Activated naive CD4-positive, alpha-beta T cell treated with anti-CD3 and anti-CD28 coated beads for 36 hours (primary cell): ENCODE results near the gene DCANP1. TPM values are rescaled to one million over a fixed set of nuclear protein-coding genes. Genes with fewer than 3 reads are reported as not detected.

ENCODE experiments used
- CTCF ChIA-PET: fragments of 350-600 bp; sonication (Branson Sonifier 250); formaldehyde crosslinking; loops from one replicate; lab custom pipeline; 2021; ENCODE audit warnings: antibody characterized with exemption; lab: Charles Lee
- DNase-seq: peaks from one replicate; pipeline ENCODE4 v3.0.0-alpha.2; 2020
- H3K27ac Mint-ChIP-seq: one replicate; pipeline ENCODE4 v1.8.0; 2021; ENCODE audit warnings: mild to moderate bottlenecking, mixed read lengths
- H3K27me3 Mint-ChIP-seq: one replicate; pipeline ENCODE4 v1.8.0; 2021; ENCODE audit warnings: low read depth, mixed read lengths
- H3K36me3 Mint-ChIP-seq: one replicate; pipeline ENCODE4 v1.8.0; 2021; ENCODE audit warnings: low read depth, mixed read lengths
- H3K4me1 Mint-ChIP-seq: one replicate; pipeline ENCODE4 v1.8.0; 2021; ENCODE audit warnings: low read depth, mixed read lengths
- H3K4me3 Mint-ChIP-seq: one replicate; pipeline ENCODE4 v1.8.0; 2021; ENCODE audit warnings: mild to moderate bottlenecking, moderate library complexity, mixed read lengths
- H3K9me3 Mint-ChIP-seq: one replicate; pipeline ENCODE4 v1.8.0; 2021; ENCODE audit warnings: mixed read lengths
- intact Hi-C: fragments of 100-400 bp; cut with micrococcal nuclease; formaldehyde crosslinking; loops from one replicate; pipeline ENCODE4 v1.15.1; 2023
- total RNA-seq, 2 experiments: library from RNA; stranded (reverse); gene quantifications; one replicate each; pipeline ENCODE4 v1.2.3, GENCODE V29; 2021

The DCANP1 gene
- total RNA-seq, 2 experiments from 2014 or later: not detected

- Mint-ChIP-seq H3K4me1 (no peaks in the 10 kb centered on the region), H3K27me3 (no peaks in the 10 kb centered on the region), H3K27ac (no peak within 1 kb of the TSS), H3K9me3 (no peaks in the 10 kb centered on the region), H3K4me3 (no peak within 1 kb of the TSS), H3K36me3 (no peaks in the 10 kb centered on the region)
- no peak for DNase-seq
- CTCF ChIA-PET: interaction anchor here (1.1 kb wide), 1 partner anchor 10 kb away, joined by 3 read pairs; no protein-coding TSS in a partner anchor
- intact Hi-C loops: no loop called here
These were observed 5.3 kb upstream of the DCANP1 start, which contains the start of gene TIFAB for GRCh38 chr5:135452321-135453030. Gene TIFAB (minus strand): TSS chr5:135452351. CDS start chr5:135449939, 2,412 bp downstream.

GRCh38 chr5:135451581-135452320, 4.6 kb upstream of the DCANP1 start:
- no peaks in the 10 kb centered on the region for H3K36me3 Mint-ChIP-seq
- intact Hi-C loops: no loop called here
- DNase-seq: no peak
- H3K9me3 Mint-ChIP-seq: no peaks in the 10 kb centered on the region
- no peak overlapping the region for H3K27ac Mint-ChIP-seq
- CTCF ChIA-PET: interaction anchor here (1.1 kb wide), 1 partner anchor 11 kb away, joined by 3 read pairs; no protein-coding TSS in a partner anchor
- H3K27me3 Mint-ChIP-seq: no peaks in the 10 kb centered on the region
- no peaks in the 10 kb centered on the region for H3K4me1 Mint-ChIP-seq
- H3K4me3 Mint-ChIP-seq: no peak overlapping the region

GRCh38 chr5:135450952-135451351, 3.8 kb upstream of the DCANP1 start:
- Mint-ChIP-seq H3K4me1 (no peaks in the 10 kb centered on the region), H3K9me3 (no peaks in the 10 kb centered on the region), H3K27me3 (no peaks in the 10 kb centered on the region), H3K36me3 (no peaks in the 10 kb centered on the region), H3K4me3 (no peak overlapping the region), H3K27ac (no peak overlapping the region)
- no peak for DNase-seq
- intact Hi-C loops: no loop called here
- CTCF ChIA-PET: interaction anchor here (0.6 to 1.1 kb wide), 2 partner anchors 10 to 89 kb away, joined by 3 to 4 read pairs; no protein-coding TSS in a partner anchor

GRCh38 chr5:135450336-135450735, 3.2 kb upstream of the DCANP1 start:
- Mint-ChIP-seq H3K4me1 (no peaks in the 10 kb centered on the region), H3K4me3 (no peak overlapping the region), H3K27me3 (no peaks in the 10 kb centered on the region), H3K27ac (no peak overlapping the region), H3K9me3 (no peaks in the 10 kb centered on the region), H3K36me3 (no peaks in the 10 kb centered on the region)
- CTCF ChIA-PET: interaction anchor here (0.6 to 1.1 kb wide), 2 partner anchors 10 to 88 kb away, joined by 3 to 4 read pairs; no protein-coding TSS in a partner anchor
- DNase-seq: no peak
- intact Hi-C loops: no loop called here

GRCh38 chr5:135449644-135450043, 2.5 kb upstream of the DCANP1 start:
- intact Hi-C loops: no loop called here
- H3K4me1 Mint-ChIP-seq: no peaks in the 10 kb centered on the region
- H3K4me3 Mint-ChIP-seq: no peak overlapping the region
- H3K27me3 Mint-ChIP-seq: no peaks in the 10 kb centered on the region
- CTCF ChIA-PET: interaction anchor here (6.0 kb wide), 1 partner anchor 7 kb away, joined by 34 read pairs; no protein-coding TSS in a partner anchor
- H3K9me3 Mint-ChIP-seq: no peaks in the 10 kb centered on the region
- H3K36me3 Mint-ChIP-seq: no peaks in the 10 kb centered on the region
- DNase-seq: no peak
- H3K27ac Mint-ChIP-seq: no peak overlapping the region

- Mint-ChIP-seq H3K36me3 (no peaks in the 10 kb centered on the region), H3K27ac (no peak overlapping the region), H3K9me3 (no peaks in the 10 kb centered on the region), H3K27me3 (no peaks in the 10 kb centered on the region), H3K4me1 (no peaks in the 10 kb centered on the region), H3K4me3 (no peak overlapping the region)
- CTCF ChIA-PET: interaction anchor here (1.0 to 6.0 kb wide), 2 partner anchors 8 to 12 kb away, joined by 4 to 34 read pairs; no protein-coding TSS in a partner anchor
- DNase-seq: no peak
- intact Hi-C loops: no loop called here
These were observed 1.8 kb upstream of the DCANP1 start for GRCh38 chr5:135448791-135449507.

GRCh38 chr5:135448071-135448739, 1.1 kb upstream of the DCANP1 start:
- intact Hi-C loops: no loop called here
- no peaks in the 10 kb centered on the region for H3K27me3 Mint-ChIP-seq
- CTCF ChIA-PET: interaction anchor here (1.0 to 6.0 kb wide), 2 partner anchors 9 to 12 kb away, joined by 4 to 34 read pairs; no protein-coding TSS in a partner anchor
- DNase-seq: no peak
- no peaks in the 10 kb centered on the region for H3K36me3 Mint-ChIP-seq
- H3K4me3 Mint-ChIP-seq: no peak overlapping the region
- H3K9me3 Mint-ChIP-seq: no peaks in the 10 kb centered on the region
- no peaks in the 10 kb centered on the region for H3K4me1 Mint-ChIP-seq
- H3K27ac Mint-ChIP-seq: no peak overlapping the region

GRCh38 chr5:135446615-135447014, 533 bp downstream of the DCANP1 start:
- CTCF ChIA-PET: interaction anchor here (1.8 to 6.0 kb wide), 2 partner anchors 10 to 119 kb away, joined by 6 to 34 read pairs; no protein-coding TSS in a partner anchor
- H3K9me3 Mint-ChIP-seq: no peaks in the 10 kb centered on the region
- H3K36me3 Mint-ChIP-seq: no peaks in the 10 kb centered on the region
- DNase-seq: no peak
- intact Hi-C loops: no loop called here
- no peaks in the 10 kb centered on the region for H3K27me3 Mint-ChIP-seq
- H3K4me1 Mint-ChIP-seq: no peaks in the 10 kb centered on the region
- no peak overlapping the region for H3K27ac Mint-ChIP-seq
- no peak overlapping the region for H3K4me3 Mint-ChIP-seq

GRCh38 chr5:135446206-135446605, 942 bp downstream of the DCANP1 start:
- DNase-seq: no peak
- no peak overlapping the region for H3K27ac Mint-ChIP-seq
- intact Hi-C loops: no loop called here
- CTCF ChIA-PET: interaction anchor here (1.0 to 6.0 kb wide), 3 partner anchors 11 to 120 kb away, joined by 3 to 34 read pairs (median 6); no protein-coding TSS in a partner anchor
- H3K4me1 Mint-ChIP-seq: no peaks in the 10 kb centered on the region
- H3K27me3 Mint-ChIP-seq: no peaks in the 10 kb centered on the region
- no peak overlapping the region for H3K4me3 Mint-ChIP-seq
- no peaks in the 10 kb centered on the region for H3K36me3 Mint-ChIP-seq
- H3K9me3 Mint-ChIP-seq: no peaks in the 10 kb centered on the region

GRCh38 chr5:135445306-135445985, 1.7 kb downstream of the DCANP1 start:
- Mint-ChIP-seq H3K36me3 (no peaks in the 10 kb centered on the region), H3K27ac (no peak overlapping the region), H3K4me1 (no peaks in the 10 kb centered on the region), H3K27me3 (no peaks in the 10 kb centered on the region), H3K4me3 (no peak overlapping the region), H3K9me3 (no peaks in the 10 kb centered on the region)
- DNase-seq: no peak
- CTCF ChIA-PET: interaction anchor here (1.0 to 6.0 kb wide), 3 partner anchors 12 to 121 kb away, joined by 3 to 34 read pairs (median 6); no protein-coding TSS in a partner anchor
- intact Hi-C loops: no loop called here

GRCh38 chr5:135444881-135445280, 2.3 kb downstream of the DCANP1 start:
- DNase-seq: no peak
- no peak overlapping the region for H3K4me3 Mint-ChIP-seq
- CTCF ChIA-PET: interaction anchor here (6.0 kb wide), 1 partner anchor 12 kb away, joined by 34 read pairs; no protein-coding TSS in a partner anchor
- no peaks in the 10 kb centered on the region for H3K4me1 Mint-ChIP-seq
- no peak overlapping the region for H3K27ac Mint-ChIP-seq
- no peaks in the 10 kb centered on the region for H3K27me3 Mint-ChIP-seq
- no peaks in the 10 kb centered on the region for H3K9me3 Mint-ChIP-seq
- intact Hi-C loops: no loop called here
- no peaks in the 10 kb centered on the region for H3K36me3 Mint-ChIP-seq
